DOHH2 (cell line): Measurements from ENCODE around the gene OR3A3.

Source experiments
- CTCF ChIP-seq: fragments of 200-600 bp; sonication (generic); IDR thresholded peaks from one replicate; pipeline ENCODE4 v1.5.1; 2014; ENCODE audit warnings: antibody characterized with exemption, mild to moderate bottlenecking, low read depth, low read length; ENCODE audit not compliant: poor library complexity, severe bottlenecking
- EZH2phosphoT487 ChIP-seq: fragments of 200-600 bp; sonication (generic); IDR thresholded peaks from 2 replicates; pipeline ENCODE4 v1.6.1; 2017; ENCODE audit warnings: borderline replicate concordance, mild to moderate bottlenecking, antibody characterized with exemption, low read length, moderate library complexity, mixed read lengths

GRCh38 chr17:3472137-3472536 is 61.0 kb downstream of the OR3A3 start:
- TF ChIP-seq CTCF (no peak), EZH2phosphoT487 (no peak)
